Suppressor macrophage treated with lipopolysaccharide for 4 hours (primary cell): ENCODE data around the gene DLG2.

Experiments used
- DNase-seq: peaks from one replicate; pipeline ENCODE4 v3.0.0-alpha.2; 2020

DLG2 gene

DNA sequence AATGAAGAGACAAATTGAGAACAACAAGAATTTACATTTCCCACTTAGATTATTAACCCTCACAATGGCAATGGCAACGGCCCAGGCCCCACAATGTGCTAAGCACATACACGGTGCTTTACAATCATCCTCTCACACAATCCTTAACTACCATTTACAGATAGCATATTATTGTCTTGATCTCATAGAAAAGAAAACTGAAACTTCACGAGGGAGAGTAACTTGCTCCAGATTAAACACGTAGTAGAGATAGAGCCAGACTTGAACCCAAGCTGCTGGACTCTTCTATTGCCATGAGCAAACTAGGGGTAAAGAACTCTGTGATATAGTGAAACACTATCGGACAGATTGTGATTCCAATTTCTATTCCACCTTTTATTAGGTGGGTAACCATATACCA is 665.1 kb downstream of the DLG2 start:
- no peak for DNase-seq

DNA sequence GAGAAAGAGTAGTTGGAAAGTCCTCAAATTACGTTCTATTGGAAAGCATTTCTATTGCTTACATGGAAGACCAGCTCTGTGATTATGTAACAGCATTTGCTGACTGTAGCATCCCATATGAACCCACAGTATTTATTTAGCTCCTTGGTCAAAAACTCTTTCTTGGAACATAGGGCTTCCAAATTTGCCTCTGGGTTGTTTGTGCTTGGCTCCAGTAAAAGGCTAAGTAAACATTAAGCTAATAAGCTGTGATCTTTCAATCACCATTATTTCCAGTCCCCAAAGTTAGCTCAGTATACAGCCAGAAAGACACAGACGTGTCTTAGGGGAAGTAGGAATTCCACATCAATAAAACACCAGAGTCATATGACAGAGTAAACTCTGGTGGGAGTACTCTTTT is 668.8 kb downstream of the DLG2 start:
- DNase-seq: no peak

DNA sequence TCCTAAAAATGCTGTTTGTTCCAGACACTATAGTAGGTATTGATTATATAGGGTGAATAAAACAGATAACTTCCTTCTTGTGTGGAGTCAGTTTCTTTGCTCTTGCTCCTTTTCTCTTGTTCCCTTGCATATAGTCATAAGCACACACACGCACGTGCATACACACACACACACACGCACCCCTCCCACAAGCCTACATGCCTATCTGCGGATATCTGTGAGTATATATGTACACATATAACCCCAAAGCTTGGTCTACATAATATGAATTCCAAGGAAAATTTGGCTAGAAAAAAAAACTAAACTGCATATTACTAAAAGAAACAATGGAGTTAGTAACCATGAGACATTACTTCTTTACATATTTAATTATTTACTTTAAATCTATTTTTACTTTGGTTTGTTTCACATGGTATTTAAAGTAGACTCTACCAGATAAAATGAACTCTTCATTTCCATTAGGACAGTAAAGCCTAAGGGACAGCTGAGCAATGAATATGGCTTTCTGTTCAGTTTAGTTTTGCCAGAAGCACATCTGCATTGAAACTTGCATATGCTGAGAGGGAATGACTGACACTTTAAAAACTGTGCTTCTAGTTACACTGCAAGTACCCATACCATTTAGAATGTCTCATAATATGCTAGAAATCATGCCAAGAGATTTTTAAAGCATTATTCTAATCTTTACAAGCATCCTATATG is 676.4 kb downstream of the DLG2 start:
- DNase-seq: no peak

DNA sequence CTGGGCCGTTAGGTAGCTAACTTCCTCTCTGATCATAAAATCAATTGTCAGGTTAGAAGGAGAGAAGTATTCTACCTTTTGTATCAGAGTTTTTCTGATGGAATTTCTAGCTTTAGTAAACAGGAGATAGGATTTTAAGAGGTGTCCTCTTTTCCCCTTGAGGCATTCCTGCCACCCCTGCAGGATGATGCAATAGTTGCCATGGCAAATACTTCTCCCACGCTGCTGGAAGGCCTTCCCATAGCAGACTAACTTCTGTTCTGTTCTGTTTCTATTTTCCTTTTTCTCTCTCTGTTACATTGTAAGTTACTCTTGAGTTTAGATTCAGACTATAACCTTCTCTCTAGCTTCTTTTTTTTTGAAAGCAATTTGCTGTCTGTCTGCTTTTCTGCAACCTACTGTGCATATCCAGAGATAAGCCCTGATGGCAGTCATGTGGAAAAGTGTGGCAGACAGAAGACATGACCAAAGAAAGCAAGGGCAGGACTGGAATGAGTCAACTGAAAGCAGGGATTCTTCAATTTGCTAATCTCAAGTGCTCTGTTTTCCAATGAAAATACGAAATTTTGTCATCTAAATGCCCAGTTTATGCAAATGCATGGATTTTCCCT is 679.1 kb downstream of the DLG2 start:
- DNase-seq: no peak

DNA sequence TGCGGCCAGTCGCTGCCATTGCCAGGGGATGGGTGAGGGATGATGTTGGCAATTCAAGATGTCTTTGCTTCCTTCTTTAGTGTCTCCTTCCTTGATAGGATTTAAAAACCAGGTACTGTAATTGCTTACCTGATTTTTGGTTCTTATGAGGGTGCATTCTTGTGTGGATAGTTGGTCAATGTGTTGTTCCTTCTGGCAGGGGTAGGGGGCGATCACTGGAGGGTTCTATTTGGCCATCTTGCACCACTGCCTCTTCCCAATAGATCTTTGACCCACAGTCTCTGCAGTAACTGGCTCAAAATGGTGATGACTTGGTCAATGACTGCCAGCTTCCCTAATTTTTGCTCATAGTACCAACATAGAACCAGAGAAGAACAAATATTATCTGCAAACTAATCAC is 680.1 kb downstream of the DLG2 start:
- no peak for DNase-seq

DNA sequence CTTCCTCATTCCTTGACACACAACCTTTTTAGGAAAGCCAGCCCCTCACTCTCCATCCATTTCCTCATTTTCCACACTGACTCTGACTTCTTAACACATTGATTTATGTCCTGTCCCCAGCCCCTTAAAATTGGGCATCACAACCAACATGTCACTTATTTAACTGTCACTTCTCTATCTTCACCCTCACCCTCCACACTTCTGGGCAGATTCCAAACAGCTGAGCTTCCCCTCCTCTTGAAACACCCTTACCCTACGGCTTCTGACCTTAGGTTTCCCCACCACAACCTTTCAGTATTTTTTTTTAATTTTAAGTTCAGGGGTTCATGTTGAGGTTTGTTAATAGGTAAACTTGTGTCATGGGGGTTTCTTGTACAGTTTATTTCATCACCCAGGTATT is 696.3 kb downstream of the DLG2 start:
- DNase-seq: no peak

DNA sequence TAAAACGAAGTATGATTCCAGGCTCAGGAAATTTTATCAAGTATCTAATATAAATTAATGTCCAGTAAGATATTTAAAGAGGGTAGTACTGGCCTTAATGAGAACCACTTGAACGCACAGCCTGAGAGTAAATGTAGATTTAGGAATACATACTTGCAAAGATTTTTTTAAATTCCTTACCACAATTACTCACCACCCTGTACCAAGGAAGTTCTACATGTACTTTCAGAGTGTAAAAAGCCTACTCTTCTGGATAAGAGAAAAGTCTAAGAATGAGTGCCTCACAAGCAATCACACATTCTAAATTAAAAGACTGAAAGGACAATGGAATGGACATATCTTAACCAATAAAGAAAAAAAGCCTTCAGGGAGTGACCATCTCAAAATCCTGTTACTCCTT is 697.4 kb downstream of the DLG2 start:
- DNase-seq: no peak

DNA sequence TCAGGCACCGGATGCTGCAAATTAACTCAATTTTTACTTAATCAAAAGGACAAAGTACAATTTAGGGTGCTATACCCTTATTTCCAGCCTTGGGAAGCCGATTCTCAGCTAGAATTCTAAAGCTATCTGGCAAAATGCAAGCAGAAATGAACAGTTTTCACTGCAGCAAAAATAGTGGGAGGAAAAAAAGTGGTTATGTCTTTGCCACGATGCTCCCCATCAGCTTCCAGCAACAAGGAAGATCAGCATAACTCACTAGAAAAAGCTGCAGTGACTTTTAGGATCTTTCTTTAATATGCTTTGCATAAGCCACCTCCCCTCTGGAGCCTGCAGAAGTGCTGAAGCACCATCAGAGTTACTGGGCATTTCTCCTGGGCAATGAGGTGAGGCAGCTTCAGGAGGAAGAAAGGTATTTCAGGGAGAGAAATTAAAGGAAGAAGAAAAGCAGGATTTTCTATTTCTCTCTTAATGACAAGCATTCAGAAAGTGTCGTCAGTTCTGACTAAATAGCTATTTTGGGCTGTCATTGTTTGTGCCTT is 702.9 kb downstream of the DLG2 start:
- no peak for DNase-seq

DNA sequence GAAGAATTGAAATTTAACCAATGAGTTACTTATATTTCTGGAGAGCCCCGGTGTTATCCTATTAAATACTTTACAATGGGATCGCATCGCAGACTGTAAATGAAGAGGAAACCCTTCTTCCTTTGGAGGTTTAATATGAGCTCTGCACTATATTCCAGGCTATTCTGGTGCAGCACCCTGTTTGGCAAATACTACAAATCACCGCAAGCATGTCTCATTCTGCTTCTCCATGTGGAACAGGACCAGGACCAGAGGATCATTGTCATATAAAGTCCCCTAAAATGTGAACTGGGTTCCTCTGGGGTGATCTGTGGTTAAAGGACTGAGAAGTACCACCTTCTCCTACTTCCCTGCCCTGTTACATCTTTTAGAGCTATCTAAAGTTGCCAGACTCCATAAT is 703.7 kb downstream of the DLG2 start:
- DNase-seq: no peak

DNA sequence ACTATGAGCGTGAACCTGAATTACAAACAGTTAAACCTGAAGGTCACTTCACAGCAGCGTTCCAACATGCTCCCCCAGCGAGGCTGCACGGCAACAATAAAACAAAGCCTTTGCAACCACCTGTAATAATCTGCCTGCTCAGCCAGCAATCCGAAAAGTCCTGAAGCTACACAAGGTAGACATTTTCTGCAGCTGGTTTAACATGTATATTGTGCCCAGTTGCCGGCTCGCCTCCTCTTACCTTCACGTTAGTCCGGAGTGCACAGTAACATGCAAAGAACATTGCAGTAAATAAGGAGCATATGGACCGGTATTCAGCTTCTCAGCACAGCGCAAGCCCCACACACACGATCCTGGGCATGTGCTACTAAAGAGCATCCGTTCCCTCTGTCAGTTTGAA is 704.3 kb downstream of the DLG2 start:
- no peak for DNase-seq

DNA sequence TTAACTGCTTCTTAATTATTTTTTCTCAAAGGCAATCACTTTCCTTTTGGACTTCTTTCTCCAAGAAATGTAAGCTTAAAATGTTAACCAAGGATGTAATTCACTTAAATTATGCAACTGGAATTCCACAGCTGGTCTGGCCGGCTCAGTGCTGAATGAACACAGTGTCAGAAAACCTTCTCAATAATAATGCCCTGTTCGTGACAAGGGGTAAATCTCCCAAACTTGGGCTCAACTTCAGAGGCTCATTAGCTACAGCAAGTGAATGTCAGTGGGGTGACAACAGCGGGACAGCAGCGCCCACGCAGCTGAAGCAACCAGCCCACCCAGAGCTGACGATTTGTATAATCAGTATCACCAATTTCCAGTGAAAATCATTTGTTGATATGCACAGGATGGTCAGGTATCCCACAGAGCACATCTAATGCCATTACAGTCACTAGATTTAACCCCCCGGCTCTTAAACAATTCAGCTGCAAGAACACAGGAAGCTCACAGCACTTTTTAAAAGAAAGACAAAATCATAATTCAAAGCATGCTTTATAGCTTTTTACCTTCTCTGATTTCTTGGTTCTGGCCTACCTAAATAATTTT is 704.8 kb downstream of the DLG2 start:
- DNase-seq: no peak

DNA sequence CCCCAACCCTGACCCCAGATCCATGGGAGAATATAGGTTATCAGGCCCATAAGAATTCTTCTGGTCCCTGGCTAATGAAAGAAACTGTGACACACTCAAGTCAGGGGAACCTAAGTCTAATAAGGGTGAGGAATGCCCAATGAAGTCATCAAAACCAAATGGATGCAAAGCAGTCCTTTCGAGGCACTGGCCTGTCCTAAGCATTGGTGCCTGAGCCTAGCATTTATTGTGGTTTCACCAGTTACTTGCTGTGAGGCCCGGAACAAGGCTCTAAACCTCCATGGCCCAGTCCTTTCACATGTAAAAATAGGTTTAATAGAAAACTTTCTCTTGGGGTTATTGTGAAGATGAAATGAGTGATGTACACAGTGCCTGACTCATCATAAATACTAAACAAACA is 712.6 kb downstream of the DLG2 start:
- no peak for DNase-seq

DNA sequence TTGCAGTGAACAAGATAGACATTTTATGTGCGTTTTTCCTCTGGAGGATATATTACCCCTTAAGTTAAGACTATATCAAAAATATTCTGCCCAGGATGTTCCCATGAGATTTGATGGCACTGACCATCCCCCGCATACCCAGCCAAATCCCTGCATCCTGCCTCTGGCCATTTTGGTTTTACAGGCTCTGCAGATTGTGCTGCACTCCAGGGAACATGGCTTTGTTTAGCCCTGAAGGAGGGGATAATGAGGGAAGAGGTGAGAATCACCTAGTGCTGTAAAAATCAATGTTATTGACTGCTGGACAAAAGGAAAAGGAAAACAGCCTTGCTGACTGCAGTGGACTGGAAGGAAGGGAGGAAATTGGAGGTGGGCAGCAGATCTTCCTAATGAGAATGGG is 717.4 kb downstream of the DLG2 start:
- DNase-seq: no peak

DNA sequence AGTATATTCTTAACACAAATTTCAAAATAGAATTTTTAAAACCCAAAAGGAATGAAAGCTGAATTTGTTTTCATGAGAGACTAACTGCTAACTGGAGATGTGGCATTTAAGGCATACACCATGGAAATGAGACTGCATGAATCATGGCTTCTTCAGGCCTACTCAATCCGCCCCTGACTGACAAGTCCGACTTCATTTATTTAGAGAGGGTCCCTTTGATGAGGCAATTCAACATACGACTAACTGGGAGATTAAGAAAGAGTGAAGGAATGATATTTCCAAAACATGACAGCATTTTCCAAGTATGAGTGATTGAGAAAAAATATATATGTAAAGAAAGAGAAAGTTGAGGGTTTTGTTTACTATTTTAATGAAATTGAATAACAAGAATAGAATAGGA is 720.1 kb downstream of the DLG2 start:
- DNase-seq: no peak

DNA sequence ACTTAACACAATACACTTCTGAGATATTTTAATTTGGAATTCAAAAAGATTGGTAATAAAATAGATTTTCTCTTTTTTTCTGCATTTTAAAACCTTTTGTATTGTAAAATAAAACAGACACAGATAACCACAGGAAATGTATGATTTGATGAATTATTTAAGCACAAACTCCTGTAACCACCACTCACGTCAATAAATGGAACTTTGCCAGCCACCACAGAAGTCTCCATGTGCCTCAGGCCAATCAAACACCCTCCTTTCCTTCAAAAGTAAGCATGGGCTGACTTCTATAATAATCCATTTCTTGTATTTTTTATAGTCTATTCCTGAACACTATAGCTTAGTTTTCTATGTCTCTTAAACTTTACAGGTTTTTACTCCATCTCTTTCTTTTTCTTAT is 721.7 kb downstream of the DLG2 start:
- no peak for DNase-seq

DNA sequence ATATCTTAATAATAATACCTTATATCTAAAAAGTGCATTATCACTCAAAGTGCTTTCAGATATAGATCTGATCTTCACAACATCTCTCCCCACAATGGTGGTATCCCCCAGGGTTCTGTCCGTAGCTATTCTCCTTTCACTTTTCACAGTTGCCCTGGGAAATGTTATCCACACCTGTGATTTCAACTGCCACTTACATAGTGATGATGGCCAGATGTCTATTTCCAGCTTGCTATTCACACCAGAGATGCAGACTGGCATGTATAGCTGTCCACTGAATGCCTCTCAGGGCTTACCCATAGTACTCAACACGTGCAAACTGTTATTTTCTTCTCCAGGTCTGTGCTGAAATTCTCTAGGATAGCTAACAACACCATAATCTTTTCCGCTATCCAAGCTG is 724.7 kb downstream of the DLG2 start:
- no peak for DNase-seq

DNA sequence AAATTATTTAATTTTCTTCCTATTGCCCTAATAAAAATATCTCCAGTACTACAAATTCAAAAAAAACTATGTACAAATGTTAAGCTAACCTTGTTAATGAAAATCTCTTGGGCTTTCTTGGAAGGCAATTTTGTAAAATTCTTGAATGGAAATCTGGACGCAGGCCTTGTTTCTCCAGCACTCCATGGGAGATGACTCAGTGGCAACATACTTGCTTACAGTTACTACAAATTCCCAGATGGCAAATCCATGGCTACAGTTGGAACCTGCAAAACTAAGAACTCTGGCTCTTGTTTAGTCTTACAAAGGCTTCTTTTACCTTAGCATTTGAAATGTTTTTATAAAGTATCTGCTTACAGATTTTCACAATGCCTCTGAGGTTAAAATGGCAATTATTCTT is 725.2 kb downstream of the DLG2 start:
- no peak for DNase-seq

DNA sequence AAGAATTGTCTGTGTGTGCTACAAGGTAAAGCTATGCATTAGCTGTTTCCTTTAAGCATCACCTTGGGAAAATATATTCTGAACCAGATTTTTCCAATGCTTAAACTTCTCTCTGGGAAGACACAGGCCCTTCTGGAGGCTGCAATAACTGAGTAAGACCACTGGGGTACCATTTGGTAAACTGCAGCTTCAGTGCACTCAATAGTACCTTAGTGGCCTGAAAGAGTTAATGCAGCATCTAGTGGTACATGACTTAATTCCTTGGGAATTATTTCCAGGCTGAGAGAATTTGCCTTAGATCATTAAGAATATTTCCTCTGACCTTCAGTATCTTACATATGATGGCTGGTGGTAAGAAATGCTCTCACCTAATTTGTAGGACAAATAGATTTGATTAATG is 727.4 kb downstream of the DLG2 start:
- DNase-seq: no peak

DNA sequence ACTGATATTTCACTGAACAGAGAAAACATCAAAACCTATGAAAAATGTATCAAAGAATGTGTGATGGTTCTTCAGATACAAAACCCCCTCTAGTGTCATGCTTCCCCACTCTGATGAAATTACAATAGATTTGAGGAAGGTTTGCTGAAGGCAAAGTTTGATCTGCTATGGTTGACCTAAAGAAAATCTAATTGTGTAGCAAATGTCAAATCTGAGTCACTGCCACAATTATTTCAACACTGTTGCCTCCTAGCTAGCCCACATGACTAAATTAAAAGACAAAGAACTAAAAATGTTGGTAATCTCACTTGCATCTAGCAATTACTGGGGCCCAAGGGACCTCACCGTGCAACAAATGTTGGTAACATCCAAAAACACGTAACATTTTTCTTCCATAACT is 728.0 kb downstream of the DLG2 start:
- no peak for DNase-seq

DNA sequence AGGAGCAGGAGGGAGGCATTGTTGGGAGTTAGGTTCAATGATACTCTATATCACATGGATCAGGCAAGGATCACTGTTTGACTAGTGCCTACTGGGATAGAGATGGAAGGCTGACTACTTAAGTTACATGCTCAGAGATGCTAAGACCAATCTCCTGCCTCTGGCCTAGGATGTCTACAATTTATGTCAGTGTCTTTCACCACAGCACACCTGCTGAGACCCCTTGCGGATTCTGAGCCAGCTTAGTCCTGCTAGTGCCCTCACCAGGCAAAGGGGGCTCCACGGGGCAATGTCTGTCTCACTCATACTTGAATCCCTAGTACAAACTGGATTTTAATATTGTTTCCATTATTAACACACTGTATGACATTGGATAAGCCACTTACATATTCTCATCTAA is 732.5 kb downstream of the DLG2 start:
- DNase-seq: no peak

DNA sequence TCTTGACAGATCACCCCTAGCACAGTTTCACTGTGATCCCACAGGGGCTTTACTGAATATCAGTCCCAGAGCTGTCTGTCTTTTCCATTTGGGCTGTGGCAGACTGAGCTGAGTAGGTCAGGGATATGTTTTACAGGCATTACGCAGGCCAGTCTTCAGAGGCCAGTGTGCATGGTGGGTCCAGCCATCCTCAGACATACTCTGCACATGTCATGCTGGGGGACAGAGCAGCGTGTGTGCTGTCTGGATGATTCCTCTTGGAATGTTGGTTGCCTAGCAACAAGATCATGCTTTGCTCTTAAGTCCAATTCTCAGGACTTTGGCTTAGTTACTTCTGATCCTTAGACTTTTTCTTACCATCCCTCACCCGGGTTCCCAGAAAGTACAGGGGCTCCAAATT is 736.5 kb downstream of the DLG2 start:
- no peak for DNase-seq

DNA sequence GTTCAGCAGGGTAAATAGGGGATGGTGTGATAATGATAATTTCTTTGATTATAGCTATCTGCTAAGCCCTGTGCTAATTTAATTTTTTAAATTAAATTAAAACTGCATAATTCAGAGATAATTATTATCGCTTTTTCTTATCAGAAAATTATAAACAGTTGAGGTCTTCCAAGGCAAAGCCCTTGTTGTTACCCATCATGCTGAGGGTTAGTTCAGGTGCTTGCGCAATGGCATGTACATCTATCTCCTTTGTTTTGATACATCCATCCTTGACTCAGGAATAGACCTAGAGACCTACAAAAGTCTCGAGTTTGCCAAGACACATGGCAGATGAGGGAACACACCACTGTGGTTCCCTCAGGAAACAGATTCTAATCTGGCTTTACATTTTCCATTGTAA is 737.6 kb downstream of the DLG2 start:
- no peak for DNase-seq

DNA sequence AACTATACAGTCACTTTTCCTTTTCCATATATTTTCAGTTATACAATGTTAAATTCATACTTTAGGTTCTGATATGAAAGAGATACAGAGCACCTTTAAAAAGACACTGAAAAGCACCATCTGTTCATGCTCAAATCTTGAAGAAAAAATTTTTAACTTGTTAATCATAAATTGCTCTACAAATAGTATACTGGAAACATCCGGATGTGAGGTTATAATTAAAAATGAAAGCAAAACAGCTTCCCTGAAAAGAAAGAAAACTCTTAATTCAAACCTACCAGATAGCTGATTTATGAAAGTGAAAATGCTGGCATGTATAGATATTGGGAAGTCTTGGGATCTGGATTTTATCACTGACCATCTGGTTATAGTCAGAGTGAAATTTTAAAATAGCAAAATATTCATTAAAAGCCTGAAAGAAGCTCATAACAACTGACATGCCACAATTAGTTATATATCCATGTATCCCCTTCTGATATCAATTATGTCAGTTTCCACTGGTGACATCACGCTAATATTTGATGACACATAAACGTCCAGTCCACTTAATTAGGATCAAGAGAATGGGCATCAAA is 740.0 kb downstream of the DLG2 start:
- no peak for DNase-seq

DNA sequence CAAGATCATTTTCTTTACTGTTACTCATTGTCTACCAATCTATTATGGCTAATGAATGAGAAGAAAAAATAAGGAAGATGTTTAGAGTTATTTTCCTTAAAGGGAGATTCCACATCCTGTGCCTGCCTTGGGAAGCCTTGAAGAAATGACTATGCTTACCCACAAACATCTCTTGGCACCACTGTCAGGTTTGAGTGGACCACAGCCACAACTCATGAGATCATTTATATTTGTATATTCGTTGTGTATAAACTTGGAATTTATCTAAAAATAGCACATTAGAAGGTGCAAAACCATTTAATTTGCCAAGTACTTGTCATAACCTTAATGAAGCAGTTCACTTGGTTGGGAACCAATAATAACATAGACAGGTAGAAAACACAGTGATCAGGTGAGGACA is 740.8 kb downstream of the DLG2 start:
- DNase-seq: no peak
